ENCODE data around the gene PTPRE.

- TF ChIP-seq, protein P1, sequence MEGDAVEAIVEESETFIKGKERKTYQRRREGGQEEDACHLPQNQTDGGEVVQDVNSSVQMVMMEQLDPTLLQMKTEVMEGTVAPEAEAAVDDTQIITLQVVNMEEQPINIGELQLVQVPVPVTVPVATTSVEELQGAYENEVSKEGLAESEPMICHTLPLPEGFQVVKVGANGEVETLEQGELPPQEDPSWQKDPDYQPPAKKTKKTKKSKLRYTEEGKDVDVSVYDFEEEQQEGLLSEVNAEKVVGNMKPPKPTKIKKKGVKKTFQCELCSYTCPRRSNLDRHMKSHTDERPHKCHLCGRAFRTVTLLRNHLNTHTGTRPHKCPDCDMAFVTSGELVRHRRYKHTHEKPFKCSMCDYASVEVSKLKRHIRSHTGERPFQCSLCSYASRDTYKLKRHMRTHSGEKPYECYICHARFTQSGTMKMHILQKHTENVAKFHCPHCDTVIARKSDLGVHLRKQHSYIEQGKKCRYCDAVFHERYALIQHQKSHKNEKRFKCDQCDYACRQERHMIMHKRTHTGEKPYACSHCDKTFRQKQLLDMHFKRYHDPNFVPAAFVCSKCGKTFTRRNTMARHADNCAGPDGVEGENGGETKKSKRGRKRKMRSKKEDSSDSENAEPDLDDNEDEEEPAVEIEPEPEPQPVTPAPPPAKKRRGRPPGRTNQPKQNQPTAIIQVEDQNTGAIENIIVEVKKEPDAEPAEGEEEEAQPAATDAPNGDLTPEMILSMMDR (IDR thresholded peaks at IDR 0.05) = no peak
- no peak for TF ChIP-seq POLR2A (IDR thresholded peaks at IDR 0.05)
Measured at GRCh38 chr10:128009372-128010126, 102.6 kb downstream of the PTPRE start.
